Nephron (organoid): Measurements from ENCODE around the gene IRF4.

ENCODE experiments used
- H3K27ac Mint-ChIP-seq, 3 experiments: 2 replicates each; pipeline ENCODE4 v1.8.0; 2020; ENCODE audit warnings: mixed read lengths in 3 of 3, mild to moderate bottlenecking in 2 of 3, moderate library complexity in 1 of 3
- H3K27me3 Mint-ChIP-seq: 2 replicates; pipeline ENCODE4 v1.8.0; 2021; ENCODE audit warnings: low read depth, mild to moderate bottlenecking, moderate library complexity, mixed read lengths
- H3K36me3 Mint-ChIP-seq: 2 replicates; pipeline ENCODE4 v1.8.0; 2020; ENCODE audit warnings: low read depth, mixed read lengths
- H3K4me1 Mint-ChIP-seq: 2 replicates; pipeline ENCODE4 v1.8.0; 2020; ENCODE audit warnings: mixed read lengths
- H3K4me3 Mint-ChIP-seq, 3 experiments: 2 replicates each; pipeline ENCODE4 v1.8.0; 2020; ENCODE audit warnings: mild to moderate bottlenecking in 3 of 3, mixed read lengths in 3 of 3, moderate library complexity in 2 of 3
- H3K9me3 Mint-ChIP-seq: 2 replicates; pipeline ENCODE4 v1.8.0; 2020; ENCODE audit warnings: mixed read lengths
- TF ChIP-seq, protein P1 (sequence below), 3 experiments: fragments of 200-600 bp; sonication (generic); IDR thresholded peaks; one replicate each; pipeline ENCODE4 v1.5.0; 2021; ENCODE audit warnings: antibody characterized with exemption in 3 of 3; ENCODE audit not compliant: unreplicated experiment in 3 of 3

Gene IRF4

GRCh38 chr6:412146-412886, 20.8 kb downstream of the IRF4 start:
- TF ChIP-seq, protein P1, sequence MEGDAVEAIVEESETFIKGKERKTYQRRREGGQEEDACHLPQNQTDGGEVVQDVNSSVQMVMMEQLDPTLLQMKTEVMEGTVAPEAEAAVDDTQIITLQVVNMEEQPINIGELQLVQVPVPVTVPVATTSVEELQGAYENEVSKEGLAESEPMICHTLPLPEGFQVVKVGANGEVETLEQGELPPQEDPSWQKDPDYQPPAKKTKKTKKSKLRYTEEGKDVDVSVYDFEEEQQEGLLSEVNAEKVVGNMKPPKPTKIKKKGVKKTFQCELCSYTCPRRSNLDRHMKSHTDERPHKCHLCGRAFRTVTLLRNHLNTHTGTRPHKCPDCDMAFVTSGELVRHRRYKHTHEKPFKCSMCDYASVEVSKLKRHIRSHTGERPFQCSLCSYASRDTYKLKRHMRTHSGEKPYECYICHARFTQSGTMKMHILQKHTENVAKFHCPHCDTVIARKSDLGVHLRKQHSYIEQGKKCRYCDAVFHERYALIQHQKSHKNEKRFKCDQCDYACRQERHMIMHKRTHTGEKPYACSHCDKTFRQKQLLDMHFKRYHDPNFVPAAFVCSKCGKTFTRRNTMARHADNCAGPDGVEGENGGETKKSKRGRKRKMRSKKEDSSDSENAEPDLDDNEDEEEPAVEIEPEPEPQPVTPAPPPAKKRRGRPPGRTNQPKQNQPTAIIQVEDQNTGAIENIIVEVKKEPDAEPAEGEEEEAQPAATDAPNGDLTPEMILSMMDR (IDR thresholded peaks at IDR 0.05; ENCODE audit: unreplicated experiment in 3 of 3), result no peak
- Mint-ChIP-seq H3K36me3 (no peaks in the 10 kb centered on the region), H3K4me1 (peaks cover 23% of the 10 kb centered on the region), H3K9me3 (peaks cover 10% of the 10 kb centered on the region), H3K4me3 (no peak overlapping the region), H3K27me3 (peaks cover 14% of the 10 kb centered on the region), H3K27ac (no peak overlapping the region)

GRCh38 chr6:414447-414846, 22.9 kb downstream of the IRF4 start:
- Mint-ChIP-seq H3K36me3 (no peaks in the 10 kb centered on the region), H3K27ac (no peak overlapping the region), H3K27me3 (peaks cover 14% of the 10 kb centered on the region), H3K9me3 (peaks cover 11% of the 10 kb centered on the region), H3K4me3 (no peak overlapping the region), H3K4me1 (peaks cover 17% of the 10 kb centered on the region)
- TF ChIP-seq, protein P1 (IDR thresholded peaks at IDR 0.05; ENCODE audit: unreplicated experiment in 3 of 3), result no peak

DNA sequence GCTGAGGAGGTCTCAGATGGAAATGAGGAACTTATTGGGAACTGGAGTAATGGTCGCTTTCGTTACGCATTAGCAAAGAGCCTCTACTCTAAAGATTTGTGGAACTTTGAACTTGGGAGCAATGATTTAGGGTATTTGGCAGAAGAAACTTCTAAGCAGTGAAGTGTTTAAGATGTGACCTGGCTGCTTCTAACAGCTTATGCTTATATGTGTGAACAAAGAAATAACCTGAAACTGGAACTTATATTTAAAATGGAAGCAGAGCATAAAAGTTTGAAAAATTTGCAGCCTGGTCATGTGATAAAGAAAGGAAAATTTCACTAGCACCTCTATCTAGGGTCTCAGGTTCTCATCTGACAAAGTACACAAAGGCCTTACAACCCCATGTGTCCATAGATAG, 23.5 kb downstream of the IRF4 start:
- Mint-ChIP-seq H3K36me3 (no peaks in the 10 kb centered on the region), H3K9me3 (peaks cover 11% of the 10 kb centered on the region), H3K27me3 (peaks cover 11% of the 10 kb centered on the region), H3K4me1 (peaks cover 12% of the 10 kb centered on the region), H3K4me3 (no peak overlapping the region), H3K27ac (no peak overlapping the region)
- TF ChIP-seq, protein P1 (IDR thresholded peaks at IDR 0.05; ENCODE audit: unreplicated experiment in 3 of 3), result no peak

DNA sequence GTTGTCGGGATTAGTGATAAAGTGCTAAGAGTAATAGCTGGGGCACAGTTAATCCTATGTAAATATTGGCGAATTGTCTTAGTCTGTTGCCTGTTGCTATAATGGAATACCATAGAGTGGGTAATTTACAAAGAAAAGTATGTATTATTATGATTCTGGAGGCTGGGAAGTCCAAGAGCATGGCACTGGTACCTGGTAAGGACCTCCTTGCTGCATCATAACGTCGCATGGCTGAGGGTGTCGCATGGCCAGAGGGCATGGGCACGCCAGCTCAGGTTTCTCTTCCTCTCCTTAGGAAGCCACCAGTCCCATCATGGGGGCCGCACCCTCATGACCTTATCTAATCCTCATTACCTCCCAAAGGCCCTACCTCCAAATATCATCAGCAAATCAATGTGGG, 29.7 kb downstream of the IRF4 start:
- H3K36me3 Mint-ChIP-seq, result no peaks in the 10 kb centered on the region

DNA sequence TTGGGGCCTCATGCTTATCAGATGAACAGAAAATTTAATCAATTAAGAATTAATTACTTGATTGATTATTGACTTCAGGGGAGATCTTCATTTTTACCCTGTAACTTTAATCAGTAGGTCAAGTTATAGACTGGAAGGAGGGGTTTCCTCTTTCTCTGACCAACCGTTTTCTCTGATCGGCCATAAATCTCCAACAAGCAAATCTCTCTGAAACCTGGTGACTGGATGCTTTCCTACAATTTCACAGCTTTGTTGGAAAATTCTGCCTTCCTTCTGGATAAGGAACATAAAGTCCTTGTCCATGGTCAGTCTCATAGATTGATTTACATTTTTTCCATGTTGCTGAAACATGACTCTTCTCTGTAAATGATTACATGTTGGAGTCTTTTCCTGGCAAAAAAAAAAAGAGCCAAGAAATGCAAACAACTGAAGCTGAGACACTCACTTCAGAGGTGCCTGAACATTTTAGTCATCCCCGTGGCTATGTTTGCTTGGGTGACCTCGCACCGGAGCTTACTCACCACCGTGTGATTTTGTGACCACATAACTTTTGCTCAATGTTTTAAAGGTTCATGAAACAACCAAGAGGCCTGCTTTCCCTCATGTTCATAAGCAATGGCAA, 31.0 kb downstream of the IRF4 start:
- Mint-ChIP-seq H3K9me3 (peaks cover 7% of the 10 kb centered on the region), H3K27me3 (peaks cover 4% of the 10 kb centered on the region), H3K36me3 (no peaks in the 10 kb centered on the region)

More for the DNA sequence above, 29.7 kb downstream of the IRF4 start:
- Mint-ChIP-seq H3K9me3 (peaks cover 11% of the 10 kb centered on the region), H3K4me1 (no peaks in the 10 kb centered on the region), H3K27ac (no peak overlapping the region), H3K4me3 (no peak overlapping the region), H3K27me3 (peaks cover 4% of the 10 kb centered on the region)
- TF ChIP-seq, protein P1 (IDR thresholded peaks at IDR 0.05; ENCODE audit: unreplicated experiment in 3 of 3), result no peak

More for the DNA sequence above, 31.0 kb downstream of the IRF4 start:
- Mint-ChIP-seq H3K4me3 (no peak overlapping the region), H3K4me1 (no peaks in the 10 kb centered on the region), H3K27ac (peak overlapping the region in 1 of 3 experiments; percentile 54)
- TF ChIP-seq, protein P1 (IDR thresholded peaks at IDR 0.05; ENCODE audit: unreplicated experiment in 3 of 3), result no peak
